ENCODE results near the gene CEND1.
A peak's percentile ranks its signal among the peaks of the same experiment; 100 is the strongest.

CEND1 gene

GRCh38 chr11:783581-784015 is 6.3 kb downstream of the CEND1 start:
- Histone ChIP-seq H3K27ac (ENCODE audit: low read length) (no peak overlapping the region), H3K36me3 (ENCODE audit: control insufficient read depth in 2 of 2, insufficient read depth in 2 of 2, low read length in 2 of 2) (peaks cover 0 to 2% of the 10 kb centered on the region in 2 donors), H3K9me3 (ENCODE audit: control insufficient read depth in 2 of 2, low read length in 2 of 2) (no peaks in the 10 kb centered on the region), H3K4me1 (ENCODE audit: control insufficient read depth, insufficient read depth, low read length) (peaks cover 14% of the 10 kb centered on the region), H3K9ac (ENCODE audit: low read length in 2 of 2) (peak overlapping the region; percentile 6 to 36), H3K4me3 (ENCODE audit: low read length in 2 of 2) (peak overlapping the region in 1 of 2 donors; percentile 29), H3K27me3 (ENCODE audit: control insufficient read depth in 1 of 2, insufficient read depth in 2 of 2, low read length in 2 of 2) (no peaks in the 10 kb centered on the region)

GRCh38 chr11:782264-783174 is 7.4 kb downstream of the CEND1 start:
- Histone ChIP-seq H3K27me3 (ENCODE audit: control insufficient read depth in 1 of 2, insufficient read depth in 2 of 2, low read length in 2 of 2) (no peaks in the 10 kb centered on the region), H3K9me3 (ENCODE audit: control insufficient read depth in 2 of 2, low read length in 2 of 2) (no peaks in the 10 kb centered on the region), H3K4me1 (ENCODE audit: control insufficient read depth, insufficient read depth, low read length) (peaks cover 20% of the 10 kb centered on the region), H3K27ac (ENCODE audit: low read length) (no peak overlapping the region), H3K36me3 (ENCODE audit: control insufficient read depth in 2 of 2, insufficient read depth in 2 of 2, low read length in 2 of 2) (peaks cover 0 to 2% of the 10 kb centered on the region in 2 donors), H3K4me3 (ENCODE audit: low read length in 2 of 2) (no peak overlapping the region), H3K9ac (ENCODE audit: low read length in 2 of 2) (no peak overlapping the region)

DNA sequence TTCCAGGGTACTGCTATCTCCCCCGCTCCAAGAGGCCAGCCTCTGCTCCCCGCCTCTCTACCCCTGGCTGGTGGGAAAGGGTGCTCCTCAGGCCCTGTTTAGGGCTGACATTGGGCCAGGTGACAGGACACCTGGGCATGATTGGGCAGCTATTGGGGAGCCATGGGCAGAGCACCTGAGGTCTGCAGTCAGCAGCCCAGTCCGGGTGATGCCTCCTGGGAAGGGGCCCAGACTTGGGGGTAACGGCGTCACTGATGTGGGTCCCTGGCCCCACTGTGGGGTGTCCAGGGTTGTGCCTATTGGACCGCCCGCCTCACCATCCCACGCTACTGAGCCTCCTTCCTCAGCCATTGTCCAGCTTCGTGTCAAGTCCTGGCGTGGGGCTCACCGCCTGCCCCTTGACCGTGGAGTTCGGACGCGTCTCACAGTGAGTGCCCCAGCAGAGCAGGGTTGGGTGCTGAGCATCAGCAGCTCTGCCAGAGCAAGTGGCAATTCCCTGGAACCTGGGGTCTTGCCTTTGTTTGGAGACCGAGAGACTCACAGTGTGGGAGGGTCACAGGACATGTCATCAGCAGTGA is 9.8 kb downstream of the CEND1 start:
- Histone ChIP-seq H3K36me3 (ENCODE audit: control insufficient read depth in 2 of 2, insufficient read depth in 2 of 2, low read length in 2 of 2) (peaks cover 0 to 2% of the 10 kb centered on the region in 2 donors), H3K27me3 (ENCODE audit: control insufficient read depth in 1 of 2, insufficient read depth in 2 of 2, low read length in 2 of 2) (no peaks in the 10 kb centered on the region)

DNA sequence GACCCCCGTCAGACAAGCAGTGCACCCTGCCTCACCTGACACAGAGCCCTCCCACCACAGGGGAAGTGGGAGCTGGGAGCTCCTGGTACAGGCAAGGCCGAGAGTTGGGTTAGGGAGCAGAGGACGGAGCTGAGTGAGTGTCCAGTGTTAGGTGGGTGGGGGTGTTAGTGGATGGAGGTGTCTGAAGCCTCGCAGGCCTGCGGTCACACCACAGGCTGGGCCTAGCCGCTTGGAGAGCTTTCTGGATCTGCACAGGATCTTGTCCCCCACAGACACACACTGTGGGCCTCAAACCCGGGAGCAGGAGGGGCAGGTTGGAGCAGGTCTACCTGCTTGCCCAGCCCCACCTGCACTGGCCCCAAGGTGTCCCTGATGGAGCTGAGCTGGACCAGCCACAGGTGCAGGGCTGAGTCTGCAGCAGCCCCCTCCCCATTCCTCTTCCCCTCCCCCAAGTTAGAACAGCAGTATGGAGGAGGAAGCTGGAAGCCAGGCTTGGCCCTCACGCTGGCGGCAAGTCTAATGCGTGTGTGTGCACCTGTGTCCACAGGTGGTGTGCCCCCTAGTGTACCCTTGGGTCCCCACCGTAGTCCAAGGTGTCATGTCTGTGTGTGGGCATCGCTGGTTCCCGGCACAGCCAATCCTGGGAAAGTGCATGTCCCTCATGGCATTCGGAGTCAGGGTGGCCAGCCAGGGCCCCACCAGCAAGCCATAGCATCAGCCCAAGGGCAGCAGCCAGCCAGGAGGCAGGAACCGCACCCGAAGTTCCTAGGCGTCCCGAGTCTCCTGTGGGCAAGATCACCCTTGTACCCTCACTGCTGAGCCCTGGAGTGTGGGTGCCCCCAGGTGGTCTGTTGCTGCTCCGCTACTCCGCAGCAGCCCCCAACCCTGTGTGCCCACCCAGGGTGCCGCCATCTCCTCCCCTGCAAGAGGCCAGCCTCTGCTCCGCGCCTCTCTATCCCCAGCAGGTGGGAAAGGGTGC is 10.6 kb downstream of the CEND1 start:
- Histone ChIP-seq H3K27ac (ENCODE audit: low read length) (no peak overlapping the region), H3K27me3 (ENCODE audit: control insufficient read depth in 1 of 2, insufficient read depth in 2 of 2, low read length in 2 of 2) (no peaks in the 10 kb centered on the region), H3K4me3 (ENCODE audit: low read length in 2 of 2) (no peak overlapping the region), H3K4me1 (ENCODE audit: control insufficient read depth, insufficient read depth, low read length) (peaks cover 42% of the 10 kb centered on the region), H3K9me3 (ENCODE audit: control insufficient read depth in 2 of 2, low read length in 2 of 2) (no peaks in the 10 kb centered on the region), H3K9ac (ENCODE audit: low read length in 2 of 2) (no peak overlapping the region), H3K36me3 (ENCODE audit: control insufficient read depth in 2 of 2, insufficient read depth in 2 of 2, low read length in 2 of 2) (peaks cover 0 to 2% of the 10 kb centered on the region in 2 donors)

More for the DNA sequence above, 9.8 kb downstream of the CEND1 start:
- H3K27ac ChIP-seq (ENCODE audit: low read length): no peak overlapping the region
- no peaks in the 10 kb centered on the region for H3K9me3 ChIP-seq (ENCODE audit: control insufficient read depth in 2 of 2, low read length in 2 of 2)
- H3K4me3 ChIP-seq (ENCODE audit: low read length in 2 of 2): no peak overlapping the region
- no peak overlapping the region for H3K9ac ChIP-seq (ENCODE audit: low read length in 2 of 2)
- H3K4me1 ChIP-seq (ENCODE audit: control insufficient read depth, insufficient read depth, low read length): peaks cover 38% of the 10 kb centered on the region

- peak within 1 kb of the TSS; percentile 69 to 84 for H3K9ac ChIP-seq (ENCODE audit: low read length in 2 of 2)
- H3K4me1 ChIP-seq (ENCODE audit: control insufficient read depth, insufficient read depth, low read length): peaks cover 44% of the 10 kb centered on the region
- peak within 1 kb of the TSS; percentile 81 to 84 for H3K4me3 ChIP-seq (ENCODE audit: low read length in 2 of 2)
- H3K27ac ChIP-seq (ENCODE audit: low read length): no peak within 1 kb of the TSS
- no peaks in the 10 kb centered on the region for H3K9me3 ChIP-seq (ENCODE audit: control insufficient read depth in 2 of 2, low read length in 2 of 2)
- no peaks in the 10 kb centered on the region for H3K27me3 ChIP-seq (ENCODE audit: control insufficient read depth in 1 of 2, insufficient read depth in 2 of 2, low read length in 2 of 2)
- peaks cover 0 to 7% of the 10 kb centered on the region in 2 donors for H3K36me3 ChIP-seq (ENCODE audit: control insufficient read depth in 2 of 2, insufficient read depth in 2 of 2, low read length in 2 of 2)
Measured at GRCh38 chr11:777288-778255, 12.3 kb downstream of the CEND1 start, which contains the start of gene GATD1. Gene GATD1, minus strand, starts transcription at chr11:777487. Its CDS starts 25 bp downstream, at chr11:777462.

DNA sequence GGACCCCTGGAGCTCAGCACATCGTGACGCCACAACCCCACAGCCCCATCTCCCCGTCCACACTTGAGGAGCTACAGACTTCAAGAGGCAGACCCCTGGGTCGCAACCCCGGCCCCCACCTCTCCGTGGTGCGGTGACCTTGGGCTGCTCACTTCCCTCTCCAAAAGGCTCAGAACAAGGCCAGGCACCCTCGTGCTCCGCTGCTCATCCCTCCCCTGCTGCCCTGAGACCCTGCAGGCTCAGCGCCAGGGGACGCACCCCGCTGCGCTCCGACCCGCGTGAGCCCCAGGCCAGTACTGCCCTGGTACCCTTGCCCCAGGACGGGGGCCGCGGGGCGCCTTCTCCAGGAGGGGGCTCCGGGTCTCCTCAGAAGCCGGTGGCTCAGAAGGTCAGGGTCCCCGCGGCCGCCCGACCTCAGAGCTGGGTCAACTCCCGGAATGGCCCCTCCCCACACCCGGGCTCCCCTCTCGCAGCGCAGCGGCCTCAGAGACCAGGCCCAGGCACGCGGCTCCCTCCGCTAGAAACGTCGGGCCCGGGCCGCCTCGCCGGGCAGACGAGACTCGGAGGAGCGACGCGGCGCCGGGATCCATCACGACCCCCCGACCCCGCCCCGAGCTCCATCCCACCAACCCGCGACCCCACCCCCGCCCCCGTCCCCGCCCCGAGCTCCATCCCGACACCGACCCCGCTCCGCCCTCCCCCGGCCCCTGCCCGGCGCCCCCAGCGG is 13.2 kb downstream of the CEND1 start:
- Histone ChIP-seq H3K9me3 (ENCODE audit: control insufficient read depth in 2 of 2, low read length in 2 of 2) (no peaks in the 10 kb centered on the region), H3K27ac (ENCODE audit: low read length) (no peak overlapping the region), H3K4me3 (ENCODE audit: low read length in 2 of 2) (peak overlapping the region; percentile 81 to 84), H3K27me3 (ENCODE audit: control insufficient read depth in 1 of 2, insufficient read depth in 2 of 2, low read length in 2 of 2) (no peaks in the 10 kb centered on the region), H3K9ac (ENCODE audit: low read length in 2 of 2) (peak overlapping the region; percentile 69 to 84), H3K36me3 (ENCODE audit: control insufficient read depth in 2 of 2, insufficient read depth in 2 of 2, low read length in 2 of 2) (peaks cover 0 to 7% of the 10 kb centered on the region in 2 donors), H3K4me1 (ENCODE audit: control insufficient read depth, insufficient read depth, low read length) (peaks cover 45% of the 10 kb centered on the region)

DNA sequence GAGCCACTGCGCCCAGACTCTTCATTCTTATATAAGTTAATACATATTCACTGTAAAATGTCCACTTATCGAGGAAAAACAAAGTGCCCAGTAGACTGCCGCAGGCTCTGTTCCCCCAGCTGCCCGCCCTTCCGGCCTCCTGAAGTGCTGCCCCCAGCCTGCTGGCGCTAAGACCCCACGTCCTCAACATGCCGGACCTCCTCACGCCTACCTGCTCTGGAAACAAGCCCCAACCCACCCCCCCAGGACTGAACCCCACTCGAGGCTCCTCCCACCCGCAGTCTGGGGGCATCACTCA is 13.7 kb downstream of the CEND1 start:
- Histone ChIP-seq H3K9me3 (ENCODE audit: control insufficient read depth in 2 of 2, low read length in 2 of 2) (no peaks in the 10 kb centered on the region), H3K27ac (ENCODE audit: low read length) (no peak overlapping the region), H3K9ac (ENCODE audit: low read length in 2 of 2) (peak overlapping the region in 1 of 2 donors; percentile 84), H3K36me3 (ENCODE audit: control insufficient read depth in 2 of 2, insufficient read depth in 2 of 2, low read length in 2 of 2) (peaks cover 0 to 7% of the 10 kb centered on the region in 2 donors), H3K27me3 (ENCODE audit: control insufficient read depth in 1 of 2, insufficient read depth in 2 of 2, low read length in 2 of 2) (no peaks in the 10 kb centered on the region), H3K4me3 (ENCODE audit: low read length in 2 of 2) (peak overlapping the region; percentile 81 to 84), H3K4me1 (ENCODE audit: control insufficient read depth, insufficient read depth, low read length) (peaks cover 45% of the 10 kb centered on the region)

GRCh38 chr11:774873-775592 is 14.9 kb downstream of the CEND1 start:
- no peak overlapping the region for H3K9ac ChIP-seq (ENCODE audit: low read length in 2 of 2)
- no peaks in the 10 kb centered on the region for H3K9me3 ChIP-seq (ENCODE audit: control insufficient read depth in 2 of 2, low read length in 2 of 2)
- no peak overlapping the region for H3K4me3 ChIP-seq (ENCODE audit: low read length in 2 of 2)
- H3K36me3 ChIP-seq (ENCODE audit: control insufficient read depth in 2 of 2, insufficient read depth in 2 of 2, low read length in 2 of 2): peaks cover 4 to 10% of the 10 kb centered on the region in 2 donors
- peaks cover 42% of the 10 kb centered on the region for H3K4me1 ChIP-seq (ENCODE audit: control insufficient read depth, insufficient read depth, low read length)
- H3K27me3 ChIP-seq (ENCODE audit: control insufficient read depth in 1 of 2, insufficient read depth in 2 of 2, low read length in 2 of 2): no peaks in the 10 kb centered on the region
- H3K27ac ChIP-seq (ENCODE audit: low read length): no peak overlapping the region

- no peak overlapping the region for H3K27ac ChIP-seq (ENCODE audit: low read length)
- peaks cover 39% of the 10 kb centered on the region for H3K4me1 ChIP-seq (ENCODE audit: control insufficient read depth, insufficient read depth, low read length)
- no peak overlapping the region for H3K9ac ChIP-seq (ENCODE audit: low read length in 2 of 2)
Measured at GRCh38 chr11:773830-774229, 16.1 kb downstream of the CEND1 start.

More at GRCh38 chr11:773830-774229, 16.1 kb downstream of the CEND1 start:
- no peaks in the 10 kb centered on the region for H3K27me3 ChIP-seq (ENCODE audit: control insufficient read depth in 1 of 2, insufficient read depth in 2 of 2, low read length in 2 of 2)
- H3K36me3 ChIP-seq (ENCODE audit: control insufficient read depth in 2 of 2, insufficient read depth in 2 of 2, low read length in 2 of 2): peaks cover 6 to 11% of the 10 kb centered on the region in 2 donors
- H3K4me3 ChIP-seq (ENCODE audit: low read length in 2 of 2): no peak overlapping the region
- H3K9me3 ChIP-seq (ENCODE audit: control insufficient read depth in 2 of 2, low read length in 2 of 2): no peaks in the 10 kb centered on the region
